ENCODE results near the gene NCKAP5L.
"Not testable (repeated sequence)": the region's sequence is repeated elsewhere in the genome, so short reads cannot be mapped to it uniquely, and the experiment has no call there.

The NCKAP5L gene

GRCh38 chr12:49828133-49829091 lies at the start of gene NCKAP5L:
NCKAP5L (minus strand) TSS chr12:49828413; CDS start chr12:49804044, 24,369 bp downstream.
- Histone ChIP-seq H3K27me3 (ENCODE audit: insufficient read depth, low read length) (no peaks in the 10 kb centered on the region), H3K9ac (ENCODE audit: low read depth, low read length) (peak within 1 kb of the TSS; percentile 92), H3K27ac (ENCODE audit: low read length) (peak within 1 kb of the TSS; percentile 93), H3K4me3 (ENCODE audit: low read length) (peak within 1 kb of the TSS; percentile 94), H3K36me3 (ENCODE audit: insufficient read depth, low read depth, low read length) (no peaks in the 10 kb centered on the region), H3K4me1 (ENCODE audit: insufficient read depth, low read length) (peaks cover 23% of the 10 kb centered on the region), H3K9me3 (ENCODE audit: insufficient read depth, low read depth, low read length) (no peaks in the 10 kb centered on the region)

- H3K36me3 ChIP-seq (ENCODE audit: insufficient read depth, low read depth, low read length): no peaks in the 10 kb centered on the region
- no peaks in the 10 kb centered on the region for H3K27me3 ChIP-seq (ENCODE audit: insufficient read depth, low read length)
- H3K27ac ChIP-seq (ENCODE audit: low read length): no peak overlapping the region
- H3K4me3 ChIP-seq (ENCODE audit: low read length): no peak overlapping the region
- H3K9ac ChIP-seq (ENCODE audit: low read depth, low read length): no peak overlapping the region
- H3K4me1 ChIP-seq (ENCODE audit: insufficient read depth, low read length): peaks cover 1% of the 10 kb centered on the region; the same call in 1 of the 2 replicates
- no peaks in the 10 kb centered on the region for H3K9me3 ChIP-seq (ENCODE audit: insufficient read depth, low read depth, low read length)
Measured at GRCh38 chr12:49877066-49877465, 48.9 kb upstream of the NCKAP5L start.

GRCh38 chr12:49876070-49876469 lies 47.9 kb upstream of the NCKAP5L start:
- no peak overlapping the region for H3K4me3 ChIP-seq (ENCODE audit: low read length)
- no peaks in the 10 kb centered on the region for H3K27me3 ChIP-seq (ENCODE audit: insufficient read depth, low read length)
- H3K36me3 ChIP-seq (ENCODE audit: insufficient read depth, low read depth, low read length): no peaks in the 10 kb centered on the region

GRCh38 chr12:49875115-49875720 lies 47.0 kb upstream of the NCKAP5L start:
- no peaks in the 10 kb centered on the region for H3K4me1 ChIP-seq (ENCODE audit: insufficient read depth, low read length)
- H3K4me3 ChIP-seq (ENCODE audit: low read length): no peak overlapping the region
- H3K27ac ChIP-seq (ENCODE audit: low read length): no peak overlapping the region
- no peaks in the 10 kb centered on the region for H3K36me3 ChIP-seq (ENCODE audit: insufficient read depth, low read depth, low read length)
- H3K9me3 ChIP-seq (ENCODE audit: insufficient read depth, low read depth, low read length): no peaks in the 10 kb centered on the region
- no peak overlapping the region for H3K9ac ChIP-seq (ENCODE audit: low read depth, low read length)
- no peaks in the 10 kb centered on the region for H3K27me3 ChIP-seq (ENCODE audit: insufficient read depth, low read length)

More at GRCh38 chr12:49876070-49876469, 47.9 kb upstream of the NCKAP5L start:
- no peaks in the 10 kb centered on the region for H3K9me3 ChIP-seq (ENCODE audit: insufficient read depth, low read depth, low read length)
- H3K27ac ChIP-seq (ENCODE audit: low read length): no peak overlapping the region
- H3K4me1 ChIP-seq (ENCODE audit: insufficient read depth, low read length): no peaks in the 10 kb centered on the region
- no peak overlapping the region for H3K9ac ChIP-seq (ENCODE audit: low read depth, low read length)

DNA sequence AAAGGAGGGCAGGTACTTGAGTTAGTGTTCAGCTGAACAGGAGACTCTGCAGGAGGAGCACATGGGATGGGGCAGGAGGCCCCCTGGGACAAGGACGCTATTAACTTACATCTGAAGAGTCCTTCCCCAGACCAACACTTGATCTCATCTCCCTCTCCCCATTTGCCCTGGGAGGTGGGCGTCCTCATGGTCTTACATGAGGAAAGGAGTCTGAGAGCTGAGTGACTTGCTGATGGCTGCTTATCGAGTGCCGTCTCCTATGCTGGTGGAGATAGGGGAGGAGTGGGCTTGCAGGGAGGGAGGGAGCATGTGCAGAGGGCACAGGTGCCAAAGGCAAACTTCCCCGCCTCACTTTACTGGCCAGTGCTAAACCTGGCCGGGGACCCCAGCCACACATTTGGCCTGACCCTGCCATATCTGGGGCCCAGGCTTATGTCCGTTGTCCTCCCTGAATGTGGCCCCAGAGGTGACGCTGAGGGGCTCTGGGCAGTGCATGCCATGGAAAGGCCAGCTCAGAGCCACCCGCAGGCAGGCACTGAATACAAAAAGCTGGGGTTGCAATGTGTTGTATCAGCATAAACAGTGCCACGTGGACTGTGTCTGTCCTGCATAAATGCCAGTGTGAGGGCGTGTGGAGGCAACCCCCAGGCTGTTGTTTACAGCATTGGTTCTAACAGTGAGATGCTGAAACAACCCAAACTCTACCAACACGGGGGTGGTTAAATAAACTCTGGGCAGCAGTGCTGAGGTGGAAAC lies 46.1 kb upstream of the NCKAP5L start:
- Histone ChIP-seq H3K9ac (ENCODE audit: low read depth, low read length) (no peak overlapping the region), H3K9me3 (ENCODE audit: insufficient read depth, low read depth, low read length) (no peaks in the 10 kb centered on the region), H3K36me3 (ENCODE audit: insufficient read depth, low read depth, low read length) (no peaks in the 10 kb centered on the region), H3K4me1 (ENCODE audit: insufficient read depth, low read length) (no peaks in the 10 kb centered on the region), H3K27ac (ENCODE audit: low read length) (no peak overlapping the region), H3K4me3 (ENCODE audit: low read length) (no peak overlapping the region), H3K27me3 (ENCODE audit: insufficient read depth, low read length) (no peaks in the 10 kb centered on the region)

GRCh38 chr12:49873361-49873934 lies 45.2 kb upstream of the NCKAP5L start:
- Histone ChIP-seq H3K4me3 (ENCODE audit: low read length) (no peak overlapping the region), H3K4me1 (ENCODE audit: insufficient read depth, low read length) (no peaks in the 10 kb centered on the region), H3K36me3 (ENCODE audit: insufficient read depth, low read depth, low read length) (no peaks in the 10 kb centered on the region), H3K27me3 (ENCODE audit: insufficient read depth, low read length) (no peaks in the 10 kb centered on the region; the same call in 1 of the 2 replicates), H3K9me3 (ENCODE audit: insufficient read depth, low read depth, low read length) (no peaks in the 10 kb centered on the region), H3K9ac (ENCODE audit: low read depth, low read length) (no peak overlapping the region), H3K27ac (ENCODE audit: low read length) (no peak overlapping the region)

- H3K4me3 ChIP-seq (ENCODE audit: low read length): no peak overlapping the region
- no peak overlapping the region for H3K9ac ChIP-seq (ENCODE audit: low read depth, low read length)
- H3K27ac ChIP-seq (ENCODE audit: low read length): no peak overlapping the region
- no peaks in the 10 kb centered on the region; the same call in 1 of the 2 replicates for H3K27me3 ChIP-seq (ENCODE audit: insufficient read depth, low read length)
- no peaks in the 10 kb centered on the region for H3K36me3 ChIP-seq (ENCODE audit: insufficient read depth, low read depth, low read length)
- H3K4me1 ChIP-seq (ENCODE audit: insufficient read depth, low read length): no peaks in the 10 kb centered on the region
- H3K9me3 ChIP-seq (ENCODE audit: insufficient read depth, low read depth, low read length): no peaks in the 10 kb centered on the region
Measured at GRCh38 chr12:49872781-49873181, 44.6 kb upstream of the NCKAP5L start.

- Histone ChIP-seq H3K9me3 (ENCODE audit: insufficient read depth, low read depth, low read length) (no peaks in the 10 kb centered on the region), H3K4me1 (ENCODE audit: insufficient read depth, low read length) (no peaks in the 10 kb centered on the region), H3K27me3 (ENCODE audit: insufficient read depth, low read length) (no peaks in the 10 kb centered on the region; the same call in 1 of the 2 replicates), H3K9ac (ENCODE audit: low read depth, low read length) (no peak overlapping the region), H3K36me3 (ENCODE audit: insufficient read depth, low read depth, low read length) (no peaks in the 10 kb centered on the region), H3K4me3 (ENCODE audit: low read length) (no peak overlapping the region), H3K27ac (ENCODE audit: low read length) (no peak overlapping the region)
Measured at GRCh38 chr12:49872381-49872780, 44.2 kb upstream of the NCKAP5L start.

DNA sequence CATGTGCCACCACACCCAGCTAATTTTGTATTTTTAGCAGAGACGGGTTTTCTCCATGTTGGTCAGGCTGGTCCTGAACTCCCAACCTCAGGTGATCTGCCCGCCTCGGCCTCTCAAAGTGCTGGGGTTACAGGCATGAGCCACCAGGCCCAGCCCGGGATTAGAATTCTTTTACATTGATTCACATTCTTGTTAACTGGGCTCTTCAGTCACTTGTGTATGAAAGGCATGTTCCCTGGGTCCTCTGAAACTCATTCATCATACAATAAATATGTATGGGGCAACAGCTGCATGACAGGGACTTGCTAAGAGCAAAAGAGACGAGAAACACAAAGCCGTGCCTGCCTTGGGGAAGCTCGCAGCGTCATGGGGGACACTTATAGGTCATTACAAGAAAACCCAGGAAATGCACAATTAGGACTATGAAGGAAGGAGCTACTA lies 43.6 kb upstream of the NCKAP5L start:
- not testable (repeated sequence) for H3K36me3 ChIP-seq (ENCODE audit: insufficient read depth, low read depth, low read length); H3K4me1 ChIP-seq (ENCODE audit: insufficient read depth, low read length); H3K9ac ChIP-seq (ENCODE audit: low read depth, low read length); H3K27me3 ChIP-seq (ENCODE audit: insufficient read depth, low read length); H3K9me3 ChIP-seq (ENCODE audit: insufficient read depth, low read depth, low read length); H3K4me3 ChIP-seq (ENCODE audit: low read length); H3K27ac ChIP-seq (ENCODE audit: low read length)

- Histone ChIP-seq H3K4me1 (ENCODE audit: insufficient read depth, low read length) (no peaks in the 10 kb centered on the region), H3K27me3 (ENCODE audit: insufficient read depth, low read length) (peaks cover 6% of the 10 kb centered on the region), H3K27ac (ENCODE audit: low read length) (no peak overlapping the region), H3K9ac (ENCODE audit: low read depth, low read length) (no peak overlapping the region), H3K36me3 (ENCODE audit: insufficient read depth, low read depth, low read length) (no peaks in the 10 kb centered on the region), H3K4me3 (ENCODE audit: low read length) (no peak overlapping the region), H3K9me3 (ENCODE audit: insufficient read depth, low read depth, low read length) (no peaks in the 10 kb centered on the region)
Measured at GRCh38 chr12:49871263-49871561, 43.0 kb upstream of the NCKAP5L start.

GRCh38 chr12:49870501-49871262 lies 42.5 kb upstream of the NCKAP5L start:
- Histone ChIP-seq H3K4me1 (ENCODE audit: insufficient read depth, low read length) (no peaks in the 10 kb centered on the region), H3K9ac (ENCODE audit: low read depth, low read length) (no peak overlapping the region), H3K9me3 (ENCODE audit: insufficient read depth, low read depth, low read length) (no peaks in the 10 kb centered on the region), H3K27ac (ENCODE audit: low read length) (no peak overlapping the region), H3K36me3 (ENCODE audit: insufficient read depth, low read depth, low read length) (no peaks in the 10 kb centered on the region), H3K27me3 (ENCODE audit: insufficient read depth, low read length) (peaks cover 7% of the 10 kb centered on the region), H3K4me3 (ENCODE audit: low read length) (no peak overlapping the region)
